Heart right ventricle (tissue), 16 donors: ENCODE data around the gene CHKA. TPM values are rescaled to one million over a fixed set of nuclear protein-coding genes. Genes with fewer than 3 reads are reported as not detected.
A peak's percentile ranks its signal among the peaks of the same experiment; 100 is the strongest.

Experiments used
- ATAC-seq, 8 donors: fragments of 200-7000 bp; cut with Tn5 transposase; one replicate each; pipeline ENCODE4 v1.9.1; 2020; ENCODE audit warnings: mild to moderate bottlenecking in 8 of 8, moderate library complexity in 8 of 8, moderate number of reproducible peaks in 1 of 8
- DNase-seq, 2 donors: peaks; one replicate each; pipeline ENCODE4 v3.0.0-alpha.2; 2020
- H3K27ac ChIP-seq, 10 donors: fragments of 200-600 bp; sonication (generic) in 2 of 10; one replicate each; pipeline versions ENCODE4 v1.5.0 to v1.8.0; 2020 to 2022; ENCODE audit warnings: mild to moderate bottlenecking in 3 of 10
- H3K27me3 ChIP-seq, 7 donors: fragments of 200-600 bp; one replicate each; pipeline ENCODE4 v1.8.0; 2021 to 2022; ENCODE audit warnings: mild to moderate bottlenecking in 2 of 7
- H3K36me3 ChIP-seq, 9 donors: fragments of 200-600 bp; sonication (generic) in 1 of 9; one replicate each; pipeline versions ENCODE4 v1.5.0 to v1.8.0; 2020 to 2022; ENCODE audit warnings: mild to moderate bottlenecking in 2 of 9
- H3K4me1 ChIP-seq, 9 donors: fragments of 200-600 bp; sonication (generic) in 1 of 9; one replicate each; pipeline versions ENCODE4 v1.5.0 to v1.8.0; 2020 to 2022; ENCODE audit warnings: mild to moderate bottlenecking in 4 of 9
- H3K4me3 ChIP-seq, 10 donors: fragments of 200-600 bp; sonication (generic) in 2 of 10; one replicate each; pipeline versions ENCODE4 v1.5.0 to v1.8.0; 2020 to 2022; ENCODE audit warnings: mild to moderate bottlenecking in 7 of 10, moderate library complexity in 2 of 10
- H3K9me3 ChIP-seq, 11 donors: fragments of 200-600 bp in 10 of 11; sonication (generic) in 2 of 11; one replicate each; pipeline versions ENCODE4 v1.5.0 to v1.8.0; 2013 to 2022; ENCODE audit warnings: mild to moderate bottlenecking in 2 of 11, control low read depth in 1 of 11, moderate library complexity in 1 of 11
- CTCF ChIP-seq, 9 donors: fragments of 200-600 bp; sonication (generic) in 2 of 9; IDR thresholded peaks; one replicate each; pipeline versions ENCODE4 v1.5.0 to v1.8.0; 2021 to 2022; ENCODE audit warnings: antibody characterized with exemption in 9 of 9, mild to moderate bottlenecking in 5 of 9, moderate library complexity in 1 of 9
- WGBS, 2 donors: extraction: QIAGEN DNeasy Blood & Tissue Kit; methylation state at CpG; one replicate each; pipeline ENCODE4 v1.1.7; 2013; ENCODE audit warnings: inconsistent platforms in 1 of 2; 5-methylcytosine and 5-hydroxymethylcytosine counted together
- intact Hi-C, 10 donors: fragments of 100-400 bp; cut with DNase I; formaldehyde crosslinking; loops; one replicate each; pipeline versions ENCODE4 v1.11.1 to v1.14.2; 2022
- polyA plus RNA-seq, 2 donors: library from polyadenylated mRNA; stranded (reverse); fragments of 200-250 nt; gene quantifications; one replicate each; pipeline ENCODE4 v1.2.3, GENCODE V29; 2013
- total RNA-seq, 10 donors: library from RNA; stranded (reverse); fragmentation: NEBNext Ultra II Directional in 3 of 10; extraction: Animal tissue kit (Norgen Biotek cat#: 25700) in 3 of 10; gene quantifications; one replicate each; pipeline versions ENCODE4 v1.2.1 to v1.2.4, GENCODE V29; 2021 to 2023
- donor health status: Arrhythmogenic right ventricular cardiomyopathy.
- donor health status: ischemic (EF 13 %, LVEDD 7.1; RV severe dilation, severe dysfunction).
- donor health status: healthy with polysubstance abuse.
- donor health status: DM: no; HTN: yes; CAD: no.
- donor health status: DM: no; HTN: no; CAD: no.
- donor health status: ischemic (EF 25% LVEDD 6.9; RV normal size, moderate dysfunction).
- donor health status: ischemic (EF 25% LVEDD 5.7; RV mildly dilated, moderate dysfunction).
- donor health status: healthy.
- donor health status: DM: yes; HTN: yes; CAD: no.
- donor health status: Ischemic cardiomyopathy.
- donor health status: ischemic (EF 35%, LVEDD 5.7; RV mildly dilated, moderate dysfunction).
- donor health status: nonischemic (EF 11% LVEDD 7.7; RV severe dilation, severe dysfunction).
- donor health status: DM: yes; HTN: yes; CAD: no.
- donor health status: PGD.
- donor health status: ischemic (EF 29% LVEDD 5.4; RV normal size, mild dysfunction).
- donor health status: nonischemic (EF 23%, LVEDD 6.1; RV moderate dilation, normal function).

Gene CHKA
- total and polyA plus RNA-seq, 12 donors: 7.0 to 66.1 (median 9.6) TPM

- WGBS, 2 donors: 91 to 93% methylated on average over 14 of the region's 14 CpGs
- ATAC-seq (no peak), DNase-seq (no peak)
- H3K27ac ChIP-seq: peak overlapping the region in 1 of 10 donors; percentile 66
- H3K4me3 ChIP-seq: no peak overlapping the region
- peaks cover 0 to 3% (median 0%) of the 10 kb centered on the region in 9 donors for H3K36me3 ChIP-seq
- no peak for TF ChIP-seq CTCF (IDR thresholded peaks at IDR 0.05)
- H3K27me3 ChIP-seq: no peaks in the 10 kb centered on the region
- no peaks in the 10 kb centered on the region for H3K9me3 ChIP-seq
- H3K4me1 ChIP-seq: peaks cover 10 to 65% (median 26%) of the 10 kb centered on the region in 9 donors
- intact Hi-C loops: loop anchor here in 1 of 10 donors (10.0 kb wide), 1 partner anchor 191 kb away; no protein-coding TSS in a partner anchor
Measured at GRCh38 chr11:68013611-68014156, 107.5 kb downstream of the CHKA start.

- Histone ChIP-seq H3K4me3 (no peak overlapping the region), H3K9me3 (no peaks in the 10 kb centered on the region), H3K27me3 (no peaks in the 10 kb centered on the region), H3K4me1 (peaks cover 10 to 70% (median 26%) of the 10 kb centered on the region in 9 donors), H3K27ac (peak overlapping the region in 1 of 10 donors; percentile 95), H3K36me3 (no peaks in the 10 kb centered on the region)
- DNase-seq (no peak), ATAC-seq (no peak)
- WGBS, 2 donors: 83 to 87% methylated on average over 16 of the region's 16 CpGs
- intact Hi-C loops: loop anchor here in 1 of 10 donors (10.0 kb wide), 1 partner anchor 192 kb away; no protein-coding TSS in a partner anchor
- no peak for TF ChIP-seq CTCF (IDR thresholded peaks at IDR 0.05)
Measured at GRCh38 chr11:68012843-68013610, 108.2 kb downstream of the CHKA start.

- ATAC-seq (no peak), DNase-seq (peak in 1 of 2 donors; percentile 14)
- Histone ChIP-seq H3K9me3 (no peaks in the 10 kb centered on the region), H3K4me1 (peaks cover 10 to 70% (median 25%) of the 10 kb centered on the region in 9 donors), H3K36me3 (no peaks in the 10 kb centered on the region), H3K4me3 (peak overlapping the region in 1 of 10 donors; percentile 55), H3K27me3 (no peaks in the 10 kb centered on the region), H3K27ac (peak overlapping the region in 1 of 10 donors; percentile 95)
- intact Hi-C loops: loop anchor here in 1 of 10 donors (10.0 kb wide), 1 partner anchor 193 kb away; no protein-coding TSS in a partner anchor
- WGBS, 2 donors: 85 to 94% methylated on average over 17 of the region's 17 CpGs
- no peak for TF ChIP-seq CTCF (IDR thresholded peaks at IDR 0.05)
Measured at GRCh38 chr11:68012044-68012842, 108.9 kb downstream of the CHKA start.
